Keratinocyte (primary cell): Measurements from ENCODE around the gene DGKZ. TPM values are rescaled to one million over a fixed set of nuclear protein-coding genes. Genes with fewer than 3 reads are reported as not detected.

Experiments used
- DNase-seq: peaks from one replicate; pipeline ENCODE4 v3.0.0-alpha.2; 2011; ENCODE audit warnings: low read depth, missing footprints, low spot score
- FAIRE-seq: peaks from 2 replicates; lab custom pipeline; 2011; peaks lifted over from hg19 to GRCh38; lab: Jason Lieb, UNC
- H2AFZ ChIP-seq: 2 replicates; pipeline ENCODE4 v1.6.0; 2012; ENCODE audit warnings: low read length, control low read depth, inconsistent platforms; ENCODE audit not compliant: control insufficient read depth
- H3K27ac ChIP-seq: 2 replicates; pipeline ENCODE4 v1.5.1; 2011; ENCODE audit warnings: low read length; ENCODE audit not compliant: control insufficient read depth, insufficient read depth
- H3K27me3 ChIP-seq: 3 replicates; pipeline ENCODE4 v1.6.0; 2011; ENCODE audit warnings: low read length; ENCODE audit not compliant: control insufficient read depth, insufficient read depth; ENCODE audit errors: extremely low read depth
- H3K36me3 ChIP-seq, 2 experiments: 2 replicates in 1 of 2; 3 replicates in 1 of 2; pipeline ENCODE4 v1.5.1; 2011; ENCODE audit warnings: low read length in 2 of 2, mild to moderate bottlenecking in 1 of 2; ENCODE audit not compliant: control insufficient read depth in 2 of 2, insufficient read depth in 2 of 2; ENCODE audit errors: extremely low read depth in 1 of 2
- H3K4me1 ChIP-seq: 3 replicates; pipeline ENCODE4 v1.5.1; 2011; ENCODE audit warnings: low read length; ENCODE audit not compliant: control insufficient read depth, insufficient read depth; ENCODE audit errors: extremely low read depth
- H3K4me2 ChIP-seq: 3 replicates; pipeline ENCODE4 v1.6.0; 2011; ENCODE audit warnings: low read depth, low read length; ENCODE audit not compliant: control insufficient read depth, insufficient read depth; ENCODE audit errors: extremely low read depth
- H3K4me3 ChIP-seq, 3 experiments: fragments of 200-600 bp in 1 of 3; sonication (generic) in 1 of 3; 2 replicates in 2 of 3; 3 replicates in 1 of 3; pipeline ENCODE4 v1.5.1; 2011 to 2016; ENCODE audit warnings: low read length in 3 of 3, mild to moderate bottlenecking in 3 of 3, control low read depth in 2 of 3, inconsistent platforms in 1 of 3, low read depth in 1 of 3, mixed read lengths in 1 of 3, mixed run types in 1 of 3, moderate library complexity in 1 of 3; ENCODE audit not compliant: control insufficient read depth in 2 of 3, insufficient read depth in 2 of 3; ENCODE audit errors: extremely low read depth in 1 of 3
- H3K79me2 ChIP-seq: 2 replicates; pipeline ENCODE4 v1.6.0; 2012; ENCODE audit warnings: low read length; ENCODE audit not compliant: control insufficient read depth, insufficient read depth
- H3K9ac ChIP-seq: 3 replicates; pipeline ENCODE4 v1.6.0; 2011; ENCODE audit warnings: low read length; ENCODE audit not compliant: control insufficient read depth, insufficient read depth; ENCODE audit errors: extremely low read depth
- H3K9me1 ChIP-seq: 3 replicates; pipeline ENCODE4 v1.6.0; 2011; ENCODE audit warnings: low read length; ENCODE audit not compliant: control insufficient read depth, insufficient read depth; ENCODE audit errors: extremely low read depth
- H3K9me3 ChIP-seq: 2 replicates; pipeline ENCODE4 v1.5.1; 2012; ENCODE audit warnings: low read depth, low read length; ENCODE audit not compliant: control insufficient read depth
- H4K20me1 ChIP-seq: 3 replicates; pipeline ENCODE4 v1.6.0; 2011; ENCODE audit warnings: low read length; ENCODE audit not compliant: control insufficient read depth, insufficient read depth; ENCODE audit errors: extremely low read depth
- EZH2 ChIP-seq: IDR thresholded peaks from one replicate; pipeline ENCODE4 v1.6.1; 2012; ENCODE audit warnings: inconsistent platforms, mild to moderate bottlenecking, low read length, moderate library complexity
- dilution Hi-C: fragments of 300-500 bp; cut with MboI; formaldehyde crosslinking; loops from one replicate; pipeline ENCODE4 v1.7.0; 2020; ENCODE audit warnings: low sequenced_read_pairs; ENCODE audit not compliant: extremely low pct_ligation_motif_present
- polyA plus RNA-seq, 5 experiments: library from polyadenylated mRNA; depleted of rRNA in 3 of 5; stranded (reverse) in 3 of 5; stranded (forward) in 1 of 5; unstranded in 1 of 5; fragments of >200 nt; gene quantifications; 1 replicate in 1 of 5; 2 replicates in 3 of 5; 3 replicates in 1 of 5; pipeline versions ENCODE4 v1.2.1 to v1.2.3, GENCODE V29; 2011 to 2012; ENCODE audit warnings: missing spikeins in 2 of 5, low read depth in 1 of 5, low replicate concordance in 1 of 5
- TF ChIP-seq, protein P1 (sequence below), 3 experiments: IDR thresholded peaks in 1 of 3; conservative IDR thresholded peaks in 1 of 3; optimal IDR thresholded peaks in 1 of 3; 2 replicates in 2 of 3; 3 replicates in 1 of 3; pipeline versions ENCODE3 to v1.5.1; 2011; ENCODE audit warnings: low read length in 3 of 3, mild to moderate bottlenecking in 3 of 3, moderate library complexity in 2 of 3, control low read depth in 1 of 3, inconsistent platforms in 1 of 3; ENCODE audit not compliant: insufficient read depth in 2 of 3; ENCODE audit errors: extremely low read depth in 1 of 3

DGKZ gene
- polyA plus RNA-seq, 1 donor (not counting 4 experiments of a cell fraction or from before 2014, with no cell fraction given) = 23.3 TPM

DNA sequence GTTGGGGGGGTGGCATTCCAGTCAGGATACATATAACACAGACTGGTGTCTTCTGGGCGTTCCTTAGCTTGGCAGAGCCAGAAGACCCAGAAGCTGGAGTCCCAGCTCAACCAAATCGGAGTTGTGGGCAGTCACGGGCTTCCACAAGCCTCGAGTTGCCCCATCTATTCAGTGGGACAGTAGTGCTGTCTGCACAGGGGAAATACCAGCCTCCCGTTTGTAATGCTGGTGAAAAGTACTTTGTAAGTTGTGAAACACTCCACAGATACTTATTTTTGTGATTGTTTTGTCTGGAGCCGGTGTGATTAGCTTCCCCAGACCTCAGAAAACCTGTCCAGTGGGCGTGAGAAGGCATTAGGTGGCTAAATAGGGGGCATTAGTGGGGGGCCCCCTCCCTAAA lies 13.6 kb downstream of the DGKZ start:
- Histone ChIP-seq H3K36me3 (peaks cover 11 to 19% of the 10 kb centered on the region in 2 experiments), H3K4me3 (no peak overlapping the region), H3K27ac (no peak overlapping the region), H3K4me2 (no peak overlapping the region), H3K9me3 (no peaks in the 10 kb centered on the region), H4K20me1 (peaks cover 17% of the 10 kb centered on the region), H3K4me1 (peaks cover 21% of the 10 kb centered on the region), H3K9ac (no peak overlapping the region), H3K27me3 (no peaks in the 10 kb centered on the region), H3K9me1 (peaks cover 5% of the 10 kb centered on the region), H2AFZ (no peak overlapping the region), H3K79me2 (peaks cover 80% of the 10 kb centered on the region)
- TF ChIP-seq, protein P1, sequence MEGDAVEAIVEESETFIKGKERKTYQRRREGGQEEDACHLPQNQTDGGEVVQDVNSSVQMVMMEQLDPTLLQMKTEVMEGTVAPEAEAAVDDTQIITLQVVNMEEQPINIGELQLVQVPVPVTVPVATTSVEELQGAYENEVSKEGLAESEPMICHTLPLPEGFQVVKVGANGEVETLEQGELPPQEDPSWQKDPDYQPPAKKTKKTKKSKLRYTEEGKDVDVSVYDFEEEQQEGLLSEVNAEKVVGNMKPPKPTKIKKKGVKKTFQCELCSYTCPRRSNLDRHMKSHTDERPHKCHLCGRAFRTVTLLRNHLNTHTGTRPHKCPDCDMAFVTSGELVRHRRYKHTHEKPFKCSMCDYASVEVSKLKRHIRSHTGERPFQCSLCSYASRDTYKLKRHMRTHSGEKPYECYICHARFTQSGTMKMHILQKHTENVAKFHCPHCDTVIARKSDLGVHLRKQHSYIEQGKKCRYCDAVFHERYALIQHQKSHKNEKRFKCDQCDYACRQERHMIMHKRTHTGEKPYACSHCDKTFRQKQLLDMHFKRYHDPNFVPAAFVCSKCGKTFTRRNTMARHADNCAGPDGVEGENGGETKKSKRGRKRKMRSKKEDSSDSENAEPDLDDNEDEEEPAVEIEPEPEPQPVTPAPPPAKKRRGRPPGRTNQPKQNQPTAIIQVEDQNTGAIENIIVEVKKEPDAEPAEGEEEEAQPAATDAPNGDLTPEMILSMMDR (optimal IDR thresholded peaks at IDR 0.05 in 1 of 3, IDR thresholded peaks at IDR 0.05 in 1 of 3, conservative IDR thresholded peaks at IDR 0.05 in 1 of 3; ENCODE audit: extremely low read depth in 1 of 3, insufficient read depth in 2 of 3, low read length in 3 of 3) = no peak
- TF ChIP-seq EZH2 = no peak
- DNase-seq (no peak), FAIRE-seq (no peak)
- dilution Hi-C loops = no loop called here

DNA sequence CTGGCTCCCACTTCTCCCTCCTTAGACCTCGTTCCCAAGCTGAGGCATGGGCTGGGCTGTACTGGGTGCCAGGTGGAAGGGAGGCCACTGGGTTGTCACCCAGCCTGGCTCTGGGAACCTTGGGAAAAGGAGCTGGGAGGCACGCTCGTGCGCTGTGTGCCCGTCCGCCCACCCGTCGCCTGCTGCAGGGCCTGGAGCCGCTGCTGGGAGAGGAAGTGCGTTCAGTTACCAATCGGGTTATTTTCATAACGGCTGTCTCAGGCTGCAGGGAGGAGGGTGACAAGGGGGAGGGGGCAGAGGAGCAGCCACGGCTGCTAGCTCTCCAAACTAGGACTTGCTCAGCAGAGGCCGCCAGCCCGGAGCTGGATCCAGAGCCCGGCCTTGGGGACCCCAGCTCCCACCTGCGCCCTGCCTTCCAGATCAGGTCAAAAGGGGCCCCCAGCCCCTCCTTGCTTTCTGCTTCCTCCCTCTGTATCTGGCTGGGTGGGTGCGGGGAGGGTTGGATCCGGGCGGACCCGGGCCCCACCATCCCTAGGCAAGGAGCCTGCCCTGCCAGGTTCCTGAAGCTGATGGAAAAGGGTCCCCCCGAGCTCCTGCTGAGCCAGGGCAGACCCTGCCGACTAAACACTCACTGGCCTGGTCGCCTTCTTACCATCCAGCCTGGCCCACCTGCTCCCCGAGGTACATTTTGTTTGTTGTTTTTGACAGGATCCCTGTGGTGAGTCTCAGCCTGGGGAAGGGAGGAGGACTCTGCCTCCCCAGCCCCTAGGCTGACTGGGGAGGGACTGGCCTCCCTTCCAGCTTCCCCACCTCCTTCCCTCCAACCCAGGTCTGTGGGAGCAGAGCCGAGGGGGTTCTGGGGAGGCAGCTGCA lies 14.3 kb downstream of the DGKZ start:
- no peaks in the 10 kb centered on the region for H3K9me3 ChIP-seq
- peaks cover 4% of the 10 kb centered on the region for H3K9me1 ChIP-seq
- H3K27ac ChIP-seq = no peak overlapping the region
- TF ChIP-seq, protein P1 (optimal IDR thresholded peaks at IDR 0.05 in 1 of 3, IDR thresholded peaks at IDR 0.05 in 1 of 3, conservative IDR thresholded peaks at IDR 0.05 in 1 of 3; ENCODE audit: extremely low read depth in 1 of 3, insufficient read depth in 2 of 3, low read length in 3 of 3) = no peak
- no peak overlapping the region for H2AFZ ChIP-seq
- H3K4me1 ChIP-seq = peaks cover 17% of the 10 kb centered on the region
- no peak for FAIRE-seq
- dilution Hi-C loops = no loop called here
- H3K4me3 ChIP-seq = no peak overlapping the region
- no peak overlapping the region for H3K9ac ChIP-seq
- no peaks in the 10 kb centered on the region for H3K27me3 ChIP-seq
- H4K20me1 ChIP-seq = peaks cover 14% of the 10 kb centered on the region
- peaks cover 9 to 15% of the 10 kb centered on the region in 2 experiments for H3K36me3 ChIP-seq
- no peak for DNase-seq
- peaks cover 75% of the 10 kb centered on the region for H3K79me2 ChIP-seq
- H3K4me2 ChIP-seq = no peak overlapping the region
